ENCODE data around the gene LPP. TPM values are rescaled to one million over a fixed set of nuclear protein-coding genes. Genes with fewer than 3 reads are reported as not detected.

Gene LPP
- total and polyA plus RNA-seq, 2 donors (not counting 1 experiment from before 2014, with no cell fraction given) = 7.6 to 81.7 TPM

DNA sequence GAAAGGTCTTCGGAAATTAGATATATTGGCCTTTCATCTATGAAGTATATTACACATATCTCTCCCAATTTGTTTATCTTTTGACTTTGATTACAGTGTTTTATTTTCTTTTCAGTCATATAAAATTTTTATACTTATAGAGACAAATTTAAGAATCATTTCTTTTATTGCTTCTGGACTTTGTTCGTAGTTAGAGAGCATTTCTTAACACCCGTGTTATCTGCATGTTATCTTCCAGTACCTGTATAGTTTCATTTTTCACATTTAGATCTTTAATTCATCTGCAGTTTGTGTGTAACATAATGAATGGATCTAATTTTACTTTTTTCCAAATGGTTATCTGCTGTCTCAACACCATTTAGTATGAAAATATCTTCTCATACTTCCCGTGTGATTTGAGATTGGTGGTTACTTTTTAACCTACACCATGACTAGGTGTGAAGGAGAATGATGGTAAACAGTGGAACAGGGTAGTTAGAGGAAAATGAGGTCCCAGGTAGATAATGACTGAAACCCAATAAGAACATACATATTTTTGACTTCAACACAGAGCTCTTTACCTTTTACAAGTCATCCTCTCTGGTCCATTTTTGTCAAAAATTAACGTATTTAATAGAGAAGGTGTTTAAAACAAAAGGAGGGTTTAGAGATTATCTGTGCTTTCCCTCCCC lies 99.3 kb downstream of the LPP start:
- Mint-ChIP-seq H3K27me3 (no peaks in the 10 kb centered on the region), H3K4me1 (peaks cover 19% of the 10 kb centered on the region), H3K9me3 (ENCODE audit: insufficient read depth) (no peaks in the 10 kb centered on the region), H3K4me3 (no peak overlapping the region), H3K27ac (no peak overlapping the region)
- ChIA-PET CTCF (interaction anchor here (1.2 kb wide), 1 partner anchor 506 kb away, joined by 3 read pairs; no protein-coding TSS in a partner anchor), POLR2A (no interaction called here)
- Histone ChIP-seq H3K4me2 (replicated peaks; ENCODE audit: low read depth, low read length, poor library complexity, severe bottlenecking) (no peak overlapping the region), H3K36me3 (replicated peaks in 1 of 2; ENCODE audit: control extremely low read depth in 1 of 2, control insufficient read depth in 1 of 2, extremely low read depth in 1 of 2, insufficient read depth in 2 of 2, low read length in 1 of 2) (no peaks in the 10 kb centered on the region), H3K79me2 (ENCODE audit: control insufficient read depth, insufficient read depth, low read length) (peaks cover 38% of the 10 kb centered on the region), H3K4me3 (ENCODE audit: control extremely low read depth in 1 of 5, extremely low read depth in 1 of 5, insufficient read depth in 1 of 5, low read depth in 2 of 5, low read length in 4 of 5) (no peak overlapping the region), H3K9ac (ENCODE audit: low read length) (no peak overlapping the region), H3K27me3 (replicated peaks in 1 of 4; ENCODE audit: control extremely low read depth in 1 of 4, control insufficient read depth in 3 of 4, insufficient read depth in 4 of 4, low read length in 3 of 4) (no peaks in the 10 kb centered on the region), H2AFZ (ENCODE audit: insufficient read depth, low read depth, low read length, poor library complexity, severe bottlenecking) (no peak overlapping the region), H4K20me1 (ENCODE audit: control insufficient read depth, insufficient read depth, low read length, poor library complexity, severe bottlenecking) (no peaks in the 10 kb centered on the region), H3K27ac (ENCODE audit: low read length in 2 of 2) (no peak overlapping the region), H3K4me1 (ENCODE audit: control insufficient read depth in 2 of 2, insufficient read depth in 2 of 2, low read length in 2 of 2) (peaks cover 0 to 10% of the 10 kb centered on the region in 2 donors), H3K9me3 (ENCODE audit: control extremely low read depth in 1 of 3, control insufficient read depth in 2 of 3, insufficient read depth in 1 of 3, low read length in 2 of 3) (peaks cover 0 to 3% (median 0%) of the 10 kb centered on the region in 3 donors)
- ATAC-seq (ENCODE audit: low read depth) (no peak), DNase-seq (no peak)
- TF ChIP-seq EZH2 (IDR thresholded peaks at IDR 0.05; ENCODE audit: borderline replicate concordance, insufficient read depth, low read depth, low read length, poor library complexity, severe bottlenecking) = no peak
- TF ChIP-seq, protein P1, sequence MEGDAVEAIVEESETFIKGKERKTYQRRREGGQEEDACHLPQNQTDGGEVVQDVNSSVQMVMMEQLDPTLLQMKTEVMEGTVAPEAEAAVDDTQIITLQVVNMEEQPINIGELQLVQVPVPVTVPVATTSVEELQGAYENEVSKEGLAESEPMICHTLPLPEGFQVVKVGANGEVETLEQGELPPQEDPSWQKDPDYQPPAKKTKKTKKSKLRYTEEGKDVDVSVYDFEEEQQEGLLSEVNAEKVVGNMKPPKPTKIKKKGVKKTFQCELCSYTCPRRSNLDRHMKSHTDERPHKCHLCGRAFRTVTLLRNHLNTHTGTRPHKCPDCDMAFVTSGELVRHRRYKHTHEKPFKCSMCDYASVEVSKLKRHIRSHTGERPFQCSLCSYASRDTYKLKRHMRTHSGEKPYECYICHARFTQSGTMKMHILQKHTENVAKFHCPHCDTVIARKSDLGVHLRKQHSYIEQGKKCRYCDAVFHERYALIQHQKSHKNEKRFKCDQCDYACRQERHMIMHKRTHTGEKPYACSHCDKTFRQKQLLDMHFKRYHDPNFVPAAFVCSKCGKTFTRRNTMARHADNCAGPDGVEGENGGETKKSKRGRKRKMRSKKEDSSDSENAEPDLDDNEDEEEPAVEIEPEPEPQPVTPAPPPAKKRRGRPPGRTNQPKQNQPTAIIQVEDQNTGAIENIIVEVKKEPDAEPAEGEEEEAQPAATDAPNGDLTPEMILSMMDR (IDR thresholded peaks at IDR 0.05) = no peak
- intact Hi-C loops (cut with micrococcal nuclease) = no loop called here
- no CpG with 5 or more reads among the region's 5 CpGs for WGBS (ENCODE audit: insufficient coverage)

GRCh38 chr3:188253800-188254452 lies 100.0 kb downstream of the LPP start:
- Histone ChIP-seq H3K9ac (ENCODE audit: low read length) (no peak overlapping the region), H3K4me2 (replicated peaks; ENCODE audit: low read depth, low read length, poor library complexity, severe bottlenecking) (no peak overlapping the region), H3K79me2 (ENCODE audit: control insufficient read depth, insufficient read depth, low read length) (peaks cover 43% of the 10 kb centered on the region), H3K4me3 (ENCODE audit: control extremely low read depth in 1 of 5, extremely low read depth in 1 of 5, insufficient read depth in 1 of 5, low read depth in 2 of 5, low read length in 4 of 5) (no peak overlapping the region), H3K36me3 (replicated peaks in 1 of 2; ENCODE audit: control extremely low read depth in 1 of 2, control insufficient read depth in 1 of 2, extremely low read depth in 1 of 2, insufficient read depth in 2 of 2, low read length in 1 of 2) (no peaks in the 10 kb centered on the region), H3K27me3 (replicated peaks in 1 of 4; ENCODE audit: control extremely low read depth in 1 of 4, control insufficient read depth in 3 of 4, insufficient read depth in 4 of 4, low read length in 3 of 4) (no peaks in the 10 kb centered on the region), H4K20me1 (ENCODE audit: control insufficient read depth, insufficient read depth, low read length, poor library complexity, severe bottlenecking) (no peaks in the 10 kb centered on the region), H3K9me3 (ENCODE audit: control extremely low read depth in 1 of 3, control insufficient read depth in 2 of 3, insufficient read depth in 1 of 3, low read length in 2 of 3) (peaks cover 0 to 3% (median 0%) of the 10 kb centered on the region in 3 donors), H3K4me1 (ENCODE audit: control insufficient read depth in 2 of 2, insufficient read depth in 2 of 2, low read length in 2 of 2) (peaks cover 0 to 10% of the 10 kb centered on the region in 2 donors), H2AFZ (ENCODE audit: insufficient read depth, low read depth, low read length, poor library complexity, severe bottlenecking) (no peak overlapping the region), H3K27ac (ENCODE audit: low read length in 2 of 2) (no peak overlapping the region)
- peak overlapping the region; percentile 21 for H3K27ac Mint-ChIP-seq
- no CpG with 5 or more reads among the region's 2 CpGs for WGBS (ENCODE audit: insufficient coverage)
- ChIA-PET POLR2A (interaction anchor here (0.5 kb wide), 1 partner anchor 92 kb away, joined by 4 read pairs; no protein-coding TSS in a partner anchor), CTCF (no interaction called here)
- peaks cover 17% of the 10 kb centered on the region for H3K4me1 Mint-ChIP-seq
- DNase-seq (no peak), ATAC-seq (ENCODE audit: low read depth) (no peak)
- no peak overlapping the region for H3K4me3 Mint-ChIP-seq
- H3K27me3 Mint-ChIP-seq = no peaks in the 10 kb centered on the region
- no peak for TF ChIP-seq EZH2 (IDR thresholded peaks at IDR 0.05; ENCODE audit: borderline replicate concordance, insufficient read depth, low read depth, low read length, poor library complexity, severe bottlenecking)
- TF ChIP-seq, protein P1 (IDR thresholded peaks at IDR 0.05) = no peak
- intact Hi-C loops (cut with micrococcal nuclease) = no loop called here
- H3K9me3 Mint-ChIP-seq (ENCODE audit: insufficient read depth) = no peaks in the 10 kb centered on the region
